Gastrocnemius medialis (tissue), 4 donors: ENCODE results near the gene EPSTI1.

Source experiments
- POLR2A ChIP-seq, 2 donors: fragments of 450-650 bp; IDR thresholded peaks; one replicate each; pipeline ENCODE4 v1.6.1; 2017; ENCODE audit warnings: antibody characterized with exemption in 2 of 2, mild to moderate bottlenecking in 2 of 2, moderate library complexity in 2 of 2
- TF ChIP-seq, protein P1 (sequence below), 5 experiments: fragments of 450-650 bp in 3 of 5; fragments of 200-600 bp in 2 of 5; sonication (generic) in 2 of 5; IDR thresholded peaks in 4 of 5; conservative IDR thresholded peaks in 1 of 5; 1 replicate in 4 of 5; 2 replicates in 1 of 5; pipeline ENCODE4 v1.5.1; 2016 to 2019; ENCODE audit warnings: antibody characterized with exemption in 5 of 5, mild to moderate bottlenecking in 3 of 5, moderate library complexity in 3 of 5

- TF ChIP-seq POLR2A (IDR thresholded peaks at IDR 0.05): no peak
- TF ChIP-seq, protein P1, sequence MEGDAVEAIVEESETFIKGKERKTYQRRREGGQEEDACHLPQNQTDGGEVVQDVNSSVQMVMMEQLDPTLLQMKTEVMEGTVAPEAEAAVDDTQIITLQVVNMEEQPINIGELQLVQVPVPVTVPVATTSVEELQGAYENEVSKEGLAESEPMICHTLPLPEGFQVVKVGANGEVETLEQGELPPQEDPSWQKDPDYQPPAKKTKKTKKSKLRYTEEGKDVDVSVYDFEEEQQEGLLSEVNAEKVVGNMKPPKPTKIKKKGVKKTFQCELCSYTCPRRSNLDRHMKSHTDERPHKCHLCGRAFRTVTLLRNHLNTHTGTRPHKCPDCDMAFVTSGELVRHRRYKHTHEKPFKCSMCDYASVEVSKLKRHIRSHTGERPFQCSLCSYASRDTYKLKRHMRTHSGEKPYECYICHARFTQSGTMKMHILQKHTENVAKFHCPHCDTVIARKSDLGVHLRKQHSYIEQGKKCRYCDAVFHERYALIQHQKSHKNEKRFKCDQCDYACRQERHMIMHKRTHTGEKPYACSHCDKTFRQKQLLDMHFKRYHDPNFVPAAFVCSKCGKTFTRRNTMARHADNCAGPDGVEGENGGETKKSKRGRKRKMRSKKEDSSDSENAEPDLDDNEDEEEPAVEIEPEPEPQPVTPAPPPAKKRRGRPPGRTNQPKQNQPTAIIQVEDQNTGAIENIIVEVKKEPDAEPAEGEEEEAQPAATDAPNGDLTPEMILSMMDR (IDR thresholded peaks at IDR 0.05 in 4 of 5, conservative IDR thresholded peaks at IDR 0.05 in 1 of 5): no peak
Observed at GRCh38 chr13:42849200-42849599, 142.8 kb downstream of the EPSTI1 start.
